Activated CD4-positive, alpha-beta memory T cell treated with anti-CD3 and anti-CD28 coated beads for 36 hours (primary cell): ENCODE measurements around the gene LBR. TPM values are rescaled to one million over a fixed set of nuclear protein-coding genes. Genes with fewer than 3 reads are reported as not detected.

ENCODE experiments used
- CTCF ChIA-PET: fragments of 350-600 bp; sonication (Branson Sonifier 250); formaldehyde crosslinking; loops from one replicate; lab custom pipeline; 2021; ENCODE audit warnings: antibody characterized with exemption, inconsistent platforms; lab: Charles Lee
- POLR2A ChIA-PET: fragments of 350-600 bp; sonication (Branson Sonifier 250); formaldehyde crosslinking; loops from one replicate; lab custom pipeline; 2021; ENCODE audit warnings: antibody characterized with exemption; lab: Charles Lee
- DNase-seq: peaks from one replicate; pipeline ENCODE4 v3.0.0-alpha.2; 2020
- H3K27ac Mint-ChIP-seq: one replicate; pipeline ENCODE4 v1.8.0; 2021; ENCODE audit warnings: mixed read lengths
- H3K27me3 Mint-ChIP-seq: one replicate; pipeline ENCODE4 v1.8.0; 2021; ENCODE audit warnings: mixed read lengths
- H3K36me3 Mint-ChIP-seq: one replicate; pipeline ENCODE4 v1.8.0; 2021; ENCODE audit warnings: mixed read lengths
- H3K4me1 Mint-ChIP-seq: one replicate; pipeline ENCODE4 v1.8.0; 2021; ENCODE audit warnings: low read depth, mixed read lengths
- H3K4me3 Mint-ChIP-seq: one replicate; pipeline ENCODE4 v1.8.0; 2021; ENCODE audit warnings: mild to moderate bottlenecking, mixed read lengths
- H3K9me3 Mint-ChIP-seq: one replicate; pipeline ENCODE4 v1.8.0; 2021; ENCODE audit warnings: mixed read lengths
- intact Hi-C: fragments of 100-400 bp; cut with micrococcal nuclease; formaldehyde crosslinking; loops from one replicate; pipeline ENCODE4 v1.15.1; 2023
- total RNA-seq, 2 experiments: library from RNA; stranded (reverse); gene quantifications; one replicate each; pipeline ENCODE4 v1.2.3, GENCODE V29; 2021

Gene LBR
- total RNA-seq, 2 experiments from 2014 or later = 146 to 148 TPM

- POLR2A ChIA-PET = no interaction called here
- H3K9me3 Mint-ChIP-seq = no peaks in the 10 kb centered on the region
- peaks cover 55% of the 10 kb centered on the region for H3K36me3 Mint-ChIP-seq
- CTCF ChIA-PET = interaction anchor here (0.6 to 0.7 kb wide), 2 partner anchors 9 to 355 kb away, joined by 3 to 4 read pairs; no protein-coding TSS in a partner anchor
- H3K27ac Mint-ChIP-seq = no peak overlapping the region
- no peak overlapping the region for H3K4me3 Mint-ChIP-seq
- peaks cover 6% of the 10 kb centered on the region for H3K4me1 Mint-ChIP-seq
- no peaks in the 10 kb centered on the region for H3K27me3 Mint-ChIP-seq
- intact Hi-C loops = no loop called here
- DNase-seq = no peak
Measured at GRCh38 chr1:225415967-225416745, 11.7 kb downstream of the LBR start.

GRCh38 chr1:225415307-225415706, 12.5 kb downstream of the LBR start:
- CTCF ChIA-PET = interaction anchor here (0.6 kb wide), 1 partner anchor 356 kb away, joined by 4 read pairs; no protein-coding TSS in a partner anchor
- POLR2A ChIA-PET = no interaction called here
- H3K36me3 Mint-ChIP-seq = peaks cover 57% of the 10 kb centered on the region
- no peak overlapping the region for H3K27ac Mint-ChIP-seq
- DNase-seq = no peak
- H3K4me3 Mint-ChIP-seq = no peak overlapping the region
- no peaks in the 10 kb centered on the region for H3K9me3 Mint-ChIP-seq
- intact Hi-C loops = no loop called here
- no peaks in the 10 kb centered on the region for H3K27me3 Mint-ChIP-seq
- peaks cover 5% of the 10 kb centered on the region for H3K4me1 Mint-ChIP-seq

DNA sequence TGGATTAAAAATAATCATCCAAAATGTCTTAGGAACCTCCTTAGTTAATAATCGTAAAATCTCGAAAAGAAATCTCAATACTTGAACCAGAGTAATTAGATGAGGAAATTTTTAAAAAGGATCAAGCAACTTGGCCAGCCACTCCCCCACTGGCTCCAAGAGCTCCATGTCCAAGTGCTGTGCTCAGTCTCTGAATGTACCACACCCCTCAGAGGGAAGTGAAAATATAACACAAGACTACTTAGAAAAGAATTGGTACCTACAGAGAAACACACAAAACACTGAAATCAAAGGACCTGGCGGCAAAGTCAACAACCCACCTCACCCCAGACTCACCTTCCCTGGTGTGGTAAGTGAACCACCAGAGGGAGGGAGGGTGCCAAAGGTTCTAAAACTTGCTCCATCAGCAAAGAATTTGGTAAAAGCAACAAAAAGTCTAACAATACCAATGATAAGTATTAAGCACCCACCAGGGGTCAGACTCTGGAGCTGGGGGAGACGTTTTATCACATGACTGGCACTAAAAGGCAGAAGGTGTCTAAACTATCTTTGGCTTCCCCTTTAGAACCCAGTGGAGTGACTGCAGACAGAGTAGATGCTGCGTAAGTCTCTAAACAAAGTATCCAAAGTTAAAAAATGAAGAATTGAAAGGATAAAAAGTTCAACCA, 14.0 kb downstream of the LBR start:
- H3K27me3 Mint-ChIP-seq = no peaks in the 10 kb centered on the region
- intact Hi-C loops = no loop called here
- H3K36me3 Mint-ChIP-seq = peaks cover 63% of the 10 kb centered on the region
- POLR2A ChIA-PET = no interaction called here
- H3K4me1 Mint-ChIP-seq = peaks cover under 1% of the 10 kb centered on the region
- no peak overlapping the region for H3K4me3 Mint-ChIP-seq
- CTCF ChIA-PET = no interaction called here
- no peak for DNase-seq
- H3K9me3 Mint-ChIP-seq = no peaks in the 10 kb centered on the region
- no peak overlapping the region for H3K27ac Mint-ChIP-seq

GRCh38 chr1:225412803-225413351, 15.0 kb downstream of the LBR start:
- no peaks in the 10 kb centered on the region for H3K9me3 Mint-ChIP-seq
- ChIA-PET CTCF (no interaction called here), POLR2A (no interaction called here)
- H3K27me3 Mint-ChIP-seq = no peaks in the 10 kb centered on the region
- no peaks in the 10 kb centered on the region for H3K4me1 Mint-ChIP-seq
- no peak overlapping the region for H3K27ac Mint-ChIP-seq
- DNase-seq = no peak
- intact Hi-C loops = no loop called here
- peaks cover 62% of the 10 kb centered on the region for H3K36me3 Mint-ChIP-seq
- H3K4me3 Mint-ChIP-seq = no peak overlapping the region

- Mint-ChIP-seq H3K4me3 (no peak overlapping the region), H3K27me3 (no peaks in the 10 kb centered on the region), H3K36me3 (peaks cover 58% of the 10 kb centered on the region), H3K27ac (no peak overlapping the region), H3K4me1 (no peaks in the 10 kb centered on the region), H3K9me3 (no peaks in the 10 kb centered on the region)
- ChIA-PET CTCF (no interaction called here), POLR2A (no interaction called here)
- no peak for DNase-seq
- intact Hi-C loops = no loop called here
Measured at GRCh38 chr1:225412321-225412720, 15.5 kb downstream of the LBR start.

DNA sequence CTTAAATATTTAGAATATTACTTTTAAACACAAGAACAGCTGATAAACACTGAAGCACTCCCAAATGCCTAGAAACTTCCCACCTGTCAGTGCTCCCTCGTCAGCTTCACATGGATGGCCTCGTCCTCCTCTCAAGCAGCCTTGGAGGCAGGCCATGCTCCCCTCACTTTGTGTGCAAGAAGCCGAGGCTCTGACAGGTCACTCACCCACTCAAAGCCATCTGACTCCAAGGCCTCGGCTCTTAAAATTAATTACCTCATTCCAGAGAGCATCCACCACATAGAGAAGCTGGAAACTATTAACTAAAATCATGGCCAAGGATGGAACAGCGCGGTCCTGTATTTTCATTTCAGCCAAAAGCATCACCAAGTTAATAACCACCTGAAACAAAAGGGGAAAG, 17.8 kb downstream of the LBR start:
- no peak for DNase-seq
- Mint-ChIP-seq H3K4me1 (no peaks in the 10 kb centered on the region), H3K27me3 (no peaks in the 10 kb centered on the region), H3K27ac (no peak overlapping the region), H3K4me3 (no peak overlapping the region), H3K9me3 (no peaks in the 10 kb centered on the region), H3K36me3 (peaks cover 60% of the 10 kb centered on the region)
- intact Hi-C loops = no loop called here
- POLR2A ChIA-PET = no interaction called here
- CTCF ChIA-PET = interaction anchor here (1.0 kb wide), 1 partner anchor 16 kb away, joined by 3 read pairs; no protein-coding TSS in a partner anchor

- intact Hi-C loops = no loop called here
- no peak overlapping the region for H3K27ac Mint-ChIP-seq
- no peak overlapping the region for H3K4me3 Mint-ChIP-seq
- CTCF ChIA-PET = interaction anchor here (1.0 kb wide), 2 partner anchors 17 to 66 kb away, joined by 3 read pairs; no protein-coding TSS in a partner anchor
- H3K4me1 Mint-ChIP-seq = no peaks in the 10 kb centered on the region
- POLR2A ChIA-PET = interaction anchor here (1.2 kb wide), 1 partner anchor 19 kb away, joined by 4 read pairs; no protein-coding TSS in a partner anchor
- peaks cover 60% of the 10 kb centered on the region for H3K36me3 Mint-ChIP-seq
- DNase-seq = no peak
- H3K9me3 Mint-ChIP-seq = no peaks in the 10 kb centered on the region
- no peaks in the 10 kb centered on the region for H3K27me3 Mint-ChIP-seq
Measured at GRCh38 chr1:225409051-225409450, 18.8 kb downstream of the LBR start.

DNA sequence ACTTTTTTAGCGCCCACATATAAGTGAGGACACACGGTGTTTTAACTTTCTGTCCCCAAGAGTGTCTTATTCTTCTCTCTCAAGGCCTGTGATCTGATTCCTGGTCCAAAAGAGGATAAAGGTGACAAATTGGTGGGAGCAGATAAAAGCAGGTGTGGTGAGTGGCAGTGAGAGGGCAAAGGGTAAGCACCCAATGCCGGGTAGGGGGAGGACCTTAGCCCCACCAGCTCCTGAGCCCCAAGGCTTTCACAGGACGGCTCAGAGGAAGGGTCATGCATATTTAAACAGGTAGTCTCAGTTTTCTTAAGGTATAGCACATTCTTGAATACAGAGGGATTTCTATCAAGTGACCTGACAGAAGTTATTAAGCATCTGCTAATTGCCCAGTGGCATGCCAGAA, 19.6 kb downstream of the LBR start:
- no peak for DNase-seq
- no peak overlapping the region for H3K4me3 Mint-ChIP-seq
- no peaks in the 10 kb centered on the region for H3K9me3 Mint-ChIP-seq
- CTCF ChIA-PET = interaction anchor here (1.0 kb wide), 1 partner anchor 67 kb away, joined by 3 read pairs; no protein-coding TSS in a partner anchor
- peaks cover 58% of the 10 kb centered on the region for H3K36me3 Mint-ChIP-seq
- H3K27ac Mint-ChIP-seq = no peak overlapping the region
- no peaks in the 10 kb centered on the region for H3K27me3 Mint-ChIP-seq
- POLR2A ChIA-PET = interaction anchor here (0.7 to 1.2 kb wide), 2 partner anchors 20 to 474 kb away, joined by 3 to 4 read pairs; partner anchors contain the start of gene TMEM63A
- H3K4me1 Mint-ChIP-seq = no peaks in the 10 kb centered on the region
- intact Hi-C loops = no loop called here

DNA sequence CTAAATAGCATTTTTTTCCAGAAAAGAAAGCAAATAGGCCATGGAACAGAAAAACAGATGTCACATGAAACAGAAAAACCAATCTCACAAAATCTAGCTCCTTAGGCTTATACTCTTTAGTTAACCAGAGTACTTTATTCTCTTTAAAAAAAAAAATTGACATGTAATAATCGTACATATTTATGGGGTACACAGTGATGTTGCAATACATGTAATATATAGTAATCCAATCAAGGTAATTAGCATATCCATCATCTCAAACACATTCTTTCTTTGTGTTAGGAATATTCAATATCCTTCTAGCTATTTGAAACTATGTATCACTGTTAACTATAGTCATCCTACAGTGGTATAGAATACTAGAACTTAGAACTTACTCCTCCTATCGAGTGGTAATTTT, 20.1 kb downstream of the LBR start:
- DNase-seq = no peak
- ChIA-PET POLR2A (interaction anchor here (0.7 kb wide), 1 partner anchor 475 kb away, joined by 3 read pairs; the partner anchor contains the start of gene TMEM63A), CTCF (no interaction called here)
- Mint-ChIP-seq H3K9me3 (no peaks in the 10 kb centered on the region), H3K36me3 (peaks cover 61% of the 10 kb centered on the region), H3K27me3 (no peaks in the 10 kb centered on the region), H3K4me3 (no peak overlapping the region), H3K27ac (no peak overlapping the region), H3K4me1 (no peaks in the 10 kb centered on the region)
- intact Hi-C loops = no loop called here

- H3K9me3 Mint-ChIP-seq = no peaks in the 10 kb centered on the region
- ChIA-PET CTCF (no interaction called here), POLR2A (no interaction called here)
- H3K36me3 Mint-ChIP-seq = peaks cover 56% of the 10 kb centered on the region
- no peaks in the 10 kb centered on the region for H3K4me1 Mint-ChIP-seq
- intact Hi-C loops = no loop called here
- no peak overlapping the region for H3K4me3 Mint-ChIP-seq
- no peak overlapping the region for H3K27ac Mint-ChIP-seq
- DNase-seq = no peak
- no peaks in the 10 kb centered on the region for H3K27me3 Mint-ChIP-seq
Measured at GRCh38 chr1:225406976-225407725, 20.7 kb downstream of the LBR start.

DNA sequence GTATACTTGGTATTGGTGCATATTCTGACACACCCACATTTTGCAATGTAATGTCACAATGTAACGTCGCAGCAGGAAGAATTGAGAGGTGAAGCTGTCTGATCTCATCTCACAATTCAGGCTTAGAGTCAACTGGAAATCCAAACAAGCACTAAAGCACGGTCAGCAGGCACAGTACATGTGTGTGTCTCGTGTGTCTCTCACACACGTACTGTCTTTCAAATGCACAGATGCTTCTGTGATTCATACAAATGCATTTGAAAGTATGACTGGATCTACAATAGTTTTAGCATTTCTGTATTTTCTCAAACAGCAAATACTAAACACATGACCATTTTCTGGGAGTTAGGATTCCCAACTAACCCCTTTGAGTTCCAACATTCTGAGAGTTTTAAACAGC, 26.9 kb downstream of the LBR start:
- H3K36me3 Mint-ChIP-seq = peaks cover 49% of the 10 kb centered on the region
- intact Hi-C loops = no loop called here
- H3K27me3 Mint-ChIP-seq = no peaks in the 10 kb centered on the region
- CTCF ChIA-PET = no interaction called here
- no peak overlapping the region for H3K4me3 Mint-ChIP-seq
- no peak for DNase-seq
- H3K27ac Mint-ChIP-seq = no peak overlapping the region
- H3K9me3 Mint-ChIP-seq = no peaks in the 10 kb centered on the region
- H3K4me1 Mint-ChIP-seq = no peaks in the 10 kb centered on the region
- POLR2A ChIA-PET = no interaction called here
